Measurements from ENCODE around the gene RAB40A.

DNA sequence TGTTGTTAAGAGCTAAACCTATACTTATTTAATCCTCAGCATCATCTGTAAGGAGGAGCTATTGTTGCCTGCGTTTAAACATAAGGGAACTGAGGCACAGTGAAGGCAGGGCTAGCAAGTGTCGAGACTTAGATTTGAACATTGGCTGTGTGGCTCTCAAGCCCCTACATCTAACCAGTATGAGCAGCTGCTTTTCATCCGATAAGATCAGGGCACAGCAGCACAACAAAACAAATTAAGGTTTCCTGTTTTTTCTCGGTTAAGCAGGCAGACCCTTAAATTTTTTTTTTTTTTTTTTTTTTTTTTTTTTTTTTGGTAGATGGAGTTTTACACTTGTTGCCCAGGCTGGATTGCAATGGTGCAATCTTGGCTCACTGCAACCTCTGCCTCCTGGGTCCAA, 35.6 kb downstream of the RAB40A start:
- TF ChIP-seq POLR2A (IDR thresholded peaks at IDR 0.05) (no peak), POLR2AphosphoS5 (IDR thresholded peaks at IDR 0.05) (no peak)
- TF ChIP-seq, protein P1, sequence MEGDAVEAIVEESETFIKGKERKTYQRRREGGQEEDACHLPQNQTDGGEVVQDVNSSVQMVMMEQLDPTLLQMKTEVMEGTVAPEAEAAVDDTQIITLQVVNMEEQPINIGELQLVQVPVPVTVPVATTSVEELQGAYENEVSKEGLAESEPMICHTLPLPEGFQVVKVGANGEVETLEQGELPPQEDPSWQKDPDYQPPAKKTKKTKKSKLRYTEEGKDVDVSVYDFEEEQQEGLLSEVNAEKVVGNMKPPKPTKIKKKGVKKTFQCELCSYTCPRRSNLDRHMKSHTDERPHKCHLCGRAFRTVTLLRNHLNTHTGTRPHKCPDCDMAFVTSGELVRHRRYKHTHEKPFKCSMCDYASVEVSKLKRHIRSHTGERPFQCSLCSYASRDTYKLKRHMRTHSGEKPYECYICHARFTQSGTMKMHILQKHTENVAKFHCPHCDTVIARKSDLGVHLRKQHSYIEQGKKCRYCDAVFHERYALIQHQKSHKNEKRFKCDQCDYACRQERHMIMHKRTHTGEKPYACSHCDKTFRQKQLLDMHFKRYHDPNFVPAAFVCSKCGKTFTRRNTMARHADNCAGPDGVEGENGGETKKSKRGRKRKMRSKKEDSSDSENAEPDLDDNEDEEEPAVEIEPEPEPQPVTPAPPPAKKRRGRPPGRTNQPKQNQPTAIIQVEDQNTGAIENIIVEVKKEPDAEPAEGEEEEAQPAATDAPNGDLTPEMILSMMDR (IDR thresholded peaks at IDR 0.05) = no peak
